ENCODE data around the gene GASK1A.

GRCh38 chr3:42982645-42983412 lies 3.7 kb downstream of the GASK1A start:
- TF ChIP-seq CSDC2 (CRISPR knock-in tag; IDR thresholded peaks at IDR 0.05) (no peak), RARB (CRISPR knock-in tag; IDR thresholded peaks at IDR 0.05) (no peak), ZFP3 (CRISPR knock-in tag; IDR thresholded peaks at IDR 0.05) (no peak), ZFP30 (CRISPR knock-in tag; IDR thresholded peaks at IDR 0.05) (no peak), ISL1 (CRISPR knock-in tag; IDR thresholded peaks at IDR 0.05) (no peak), ZNF70 (CRISPR knock-in tag; IDR thresholded peaks at IDR 0.05) (no peak), ARNTL (CRISPR knock-in tag; IDR thresholded peaks at IDR 0.05; ENCODE audit: borderline replicate concordance, low read depth) (no peak), OSR1 (CRISPR knock-in tag; IDR thresholded peaks at IDR 0.05) (no peak), ZNF565 (CRISPR knock-in tag; conservative IDR thresholded peaks at IDR 0.05; ENCODE audit: low read depth) (no peak), ESRRG (CRISPR knock-in tag; IDR thresholded peaks at IDR 0.05) (no peak)
- TF ChIP-seq, protein P1, sequence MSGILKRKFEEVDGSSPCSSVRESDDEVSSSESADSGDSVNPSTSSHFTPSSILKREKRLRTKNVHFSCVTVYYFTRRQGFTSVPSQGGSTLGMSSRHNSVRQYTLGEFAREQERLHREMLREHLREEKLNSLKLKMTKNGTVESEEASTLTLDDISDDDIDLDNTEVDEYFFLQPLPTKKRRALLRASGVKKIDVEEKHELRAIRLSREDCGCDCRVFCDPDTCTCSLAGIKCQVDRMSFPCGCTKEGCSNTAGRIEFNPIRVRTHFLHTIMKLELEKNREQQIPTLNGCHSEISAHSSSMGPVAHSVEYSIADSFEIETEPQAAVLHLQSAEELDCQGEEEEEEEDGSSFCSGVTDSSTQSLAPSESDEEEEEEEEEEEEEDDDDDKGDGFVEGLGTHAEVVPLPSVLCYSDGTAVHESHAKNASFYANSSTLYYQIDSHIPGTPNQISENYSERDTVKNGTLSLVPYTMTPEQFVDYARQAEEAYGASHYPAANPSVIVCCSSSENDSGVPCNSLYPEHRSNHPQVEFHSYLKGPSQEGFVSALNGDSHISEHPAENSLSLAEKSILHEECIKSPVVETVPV (CRISPR knock-in tag; IDR thresholded peaks at IDR 0.05) = no peak
- TF ChIP-seq, protein P2, sequence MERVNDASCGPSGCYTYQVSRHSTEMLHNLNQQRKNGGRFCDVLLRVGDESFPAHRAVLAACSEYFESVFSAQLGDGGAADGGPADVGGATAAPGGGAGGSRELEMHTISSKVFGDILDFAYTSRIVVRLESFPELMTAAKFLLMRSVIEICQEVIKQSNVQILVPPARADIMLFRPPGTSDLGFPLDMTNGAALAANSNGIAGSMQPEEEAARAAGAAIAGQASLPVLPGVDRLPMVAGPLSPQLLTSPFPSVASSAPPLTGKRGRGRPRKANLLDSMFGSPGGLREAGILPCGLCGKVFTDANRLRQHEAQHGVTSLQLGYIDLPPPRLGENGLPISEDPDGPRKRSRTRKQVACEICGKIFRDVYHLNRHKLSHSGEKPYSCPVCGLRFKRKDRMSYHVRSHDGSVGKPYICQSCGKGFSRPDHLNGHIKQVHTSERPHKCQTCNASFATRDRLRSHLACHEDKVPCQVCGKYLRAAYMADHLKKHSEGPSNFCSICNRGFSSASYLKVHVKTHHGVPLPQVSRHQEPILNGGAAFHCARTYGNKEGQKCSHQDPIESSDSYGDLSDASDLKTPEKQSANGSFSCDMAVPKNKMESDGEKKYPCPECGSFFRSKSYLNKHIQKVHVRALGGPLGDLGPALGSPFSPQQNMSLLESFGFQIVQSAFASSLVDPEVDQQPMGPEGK (CRISPR knock-in tag; IDR thresholded peaks at IDR 0.05; ENCODE audit: borderline replicate concordance) = no peak
- TF ChIP-seq, protein P3, sequence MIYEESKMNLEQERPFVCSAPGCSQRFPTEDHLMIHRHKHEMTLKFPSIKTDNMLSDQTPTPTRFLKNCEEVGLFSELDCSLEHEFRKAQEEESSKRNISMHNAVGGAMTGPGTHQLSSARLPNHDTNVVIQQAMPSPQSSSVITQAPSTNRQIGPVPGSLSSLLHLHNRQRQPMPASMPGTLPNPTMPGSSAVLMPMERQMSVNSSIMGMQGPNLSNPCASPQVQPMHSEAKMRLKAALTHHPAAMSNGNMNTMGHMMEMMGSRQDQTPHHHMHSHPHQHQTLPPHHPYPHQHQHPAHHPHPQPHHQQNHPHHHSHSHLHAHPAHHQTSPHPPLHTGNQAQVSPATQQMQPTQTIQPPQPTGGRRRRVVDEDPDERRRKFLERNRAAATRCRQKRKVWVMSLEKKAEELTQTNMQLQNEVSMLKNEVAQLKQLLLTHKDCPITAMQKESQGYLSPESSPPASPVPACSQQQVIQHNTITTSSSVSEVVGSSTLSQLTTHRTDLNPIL (CRISPR knock-in tag; IDR thresholded peaks at IDR 0.05; ENCODE audit: low read depth) = no peak
- TF ChIP-seq, protein P4, sequence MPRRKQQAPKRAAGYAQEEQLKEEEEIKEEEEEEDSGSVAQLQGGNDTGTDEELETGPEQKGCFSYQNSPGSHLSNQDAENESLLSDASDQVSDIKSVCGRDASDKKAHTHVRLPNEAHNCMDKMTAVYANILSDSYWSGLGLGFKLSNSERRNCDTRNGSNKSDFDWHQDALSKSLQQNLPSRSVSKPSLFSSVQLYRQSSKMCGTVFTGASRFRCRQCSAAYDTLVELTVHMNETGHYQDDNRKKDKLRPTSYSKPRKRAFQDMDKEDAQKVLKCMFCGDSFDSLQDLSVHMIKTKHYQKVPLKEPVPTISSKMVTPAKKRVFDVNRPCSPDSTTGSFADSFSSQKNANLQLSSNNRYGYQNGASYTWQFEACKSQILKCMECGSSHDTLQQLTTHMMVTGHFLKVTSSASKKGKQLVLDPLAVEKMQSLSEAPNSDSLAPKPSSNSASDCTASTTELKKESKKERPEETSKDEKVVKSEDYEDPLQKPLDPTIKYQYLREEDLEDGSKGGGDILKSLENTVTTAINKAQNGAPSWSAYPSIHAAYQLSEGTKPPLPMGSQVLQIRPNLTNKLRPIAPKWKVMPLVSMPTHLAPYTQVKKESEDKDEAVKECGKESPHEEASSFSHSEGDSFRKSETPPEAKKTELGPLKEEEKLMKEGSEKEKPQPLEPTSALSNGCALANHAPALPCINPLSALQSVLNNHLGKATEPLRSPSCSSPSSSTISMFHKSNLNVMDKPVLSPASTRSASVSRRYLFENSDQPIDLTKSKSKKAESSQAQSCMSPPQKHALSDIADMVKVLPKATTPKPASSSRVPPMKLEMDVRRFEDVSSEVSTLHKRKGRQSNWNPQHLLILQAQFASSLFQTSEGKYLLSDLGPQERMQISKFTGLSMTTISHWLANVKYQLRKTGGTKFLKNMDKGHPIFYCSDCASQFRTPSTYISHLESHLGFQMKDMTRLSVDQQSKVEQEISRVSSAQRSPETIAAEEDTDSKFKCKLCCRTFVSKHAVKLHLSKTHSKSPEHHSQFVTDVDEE (CRISPR knock-in tag; IDR thresholded peaks at IDR 0.05) = no peak

All from SK-N-SH treated with all-trans-retinoic acid at 6 μM for 48 hours (cell line).